ENCODE results near the gene OR52I1.

DNA sequence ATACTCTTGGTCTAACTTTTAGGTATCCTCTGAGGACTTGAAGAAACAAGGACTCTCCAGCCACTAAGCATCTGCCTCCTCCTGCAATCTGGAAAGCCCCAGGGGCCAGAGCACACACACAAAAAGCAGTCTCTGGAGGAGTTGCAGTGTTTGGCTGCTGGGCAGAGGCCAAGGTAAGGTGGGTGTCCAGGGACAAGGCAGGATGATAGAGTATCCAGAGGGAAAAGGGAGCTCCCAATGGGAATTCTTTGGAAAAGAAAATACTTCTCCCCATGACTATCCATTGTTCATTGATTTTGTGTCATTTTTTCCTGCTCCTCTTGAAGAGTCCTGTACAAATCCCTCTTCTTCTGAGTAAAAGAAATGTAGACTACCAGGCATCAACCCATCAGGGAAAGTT lies 12.4 kb upstream of the OR52I1 start, which contains the start of gene OR52I2:
- TF ChIP-seq, protein P1, sequence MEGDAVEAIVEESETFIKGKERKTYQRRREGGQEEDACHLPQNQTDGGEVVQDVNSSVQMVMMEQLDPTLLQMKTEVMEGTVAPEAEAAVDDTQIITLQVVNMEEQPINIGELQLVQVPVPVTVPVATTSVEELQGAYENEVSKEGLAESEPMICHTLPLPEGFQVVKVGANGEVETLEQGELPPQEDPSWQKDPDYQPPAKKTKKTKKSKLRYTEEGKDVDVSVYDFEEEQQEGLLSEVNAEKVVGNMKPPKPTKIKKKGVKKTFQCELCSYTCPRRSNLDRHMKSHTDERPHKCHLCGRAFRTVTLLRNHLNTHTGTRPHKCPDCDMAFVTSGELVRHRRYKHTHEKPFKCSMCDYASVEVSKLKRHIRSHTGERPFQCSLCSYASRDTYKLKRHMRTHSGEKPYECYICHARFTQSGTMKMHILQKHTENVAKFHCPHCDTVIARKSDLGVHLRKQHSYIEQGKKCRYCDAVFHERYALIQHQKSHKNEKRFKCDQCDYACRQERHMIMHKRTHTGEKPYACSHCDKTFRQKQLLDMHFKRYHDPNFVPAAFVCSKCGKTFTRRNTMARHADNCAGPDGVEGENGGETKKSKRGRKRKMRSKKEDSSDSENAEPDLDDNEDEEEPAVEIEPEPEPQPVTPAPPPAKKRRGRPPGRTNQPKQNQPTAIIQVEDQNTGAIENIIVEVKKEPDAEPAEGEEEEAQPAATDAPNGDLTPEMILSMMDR (conservative IDR thresholded peaks at IDR 0.05; ENCODE audit: low read length): no peak
- TF ChIP-seq EZH2phosphoT487 (IDR thresholded peaks at IDR 0.05; ENCODE audit: borderline replicate concordance, low read depth, low read length): no peak

Measured in OCI-LY7 (cell line).